Sigmoid colon (tissue), 4 donors: ENCODE results near the gene POFUT1.

Experiments
- POLR2A ChIP-seq, 2 donors: fragments of 450-650 bp; IDR thresholded peaks; one replicate each; pipeline ENCODE4 v1.6.1; 2016; ENCODE audit warnings: antibody characterized with exemption in 2 of 2, mild to moderate bottlenecking in 2 of 2, moderate library complexity in 2 of 2
- POLR2AphosphoS5 ChIP-seq, 4 donors: sonication (generic); formaldehyde crosslinking; IDR thresholded peaks; one replicate each; pipeline ENCODE4 v1.6.1; 2017; ENCODE audit warnings: antibody characterized with exemption in 4 of 4
- TF ChIP-seq, protein P1 (sequence below), 4 experiments: fragments of 450-650 bp in 3 of 4; fragments of 200-600 bp in 1 of 4; IDR thresholded peaks; one replicate each; pipeline ENCODE4 v1.5.1; 2016 to 2019; ENCODE audit warnings: antibody characterized with exemption in 4 of 4, mild to moderate bottlenecking in 3 of 4, moderate library complexity in 2 of 4

DNA sequence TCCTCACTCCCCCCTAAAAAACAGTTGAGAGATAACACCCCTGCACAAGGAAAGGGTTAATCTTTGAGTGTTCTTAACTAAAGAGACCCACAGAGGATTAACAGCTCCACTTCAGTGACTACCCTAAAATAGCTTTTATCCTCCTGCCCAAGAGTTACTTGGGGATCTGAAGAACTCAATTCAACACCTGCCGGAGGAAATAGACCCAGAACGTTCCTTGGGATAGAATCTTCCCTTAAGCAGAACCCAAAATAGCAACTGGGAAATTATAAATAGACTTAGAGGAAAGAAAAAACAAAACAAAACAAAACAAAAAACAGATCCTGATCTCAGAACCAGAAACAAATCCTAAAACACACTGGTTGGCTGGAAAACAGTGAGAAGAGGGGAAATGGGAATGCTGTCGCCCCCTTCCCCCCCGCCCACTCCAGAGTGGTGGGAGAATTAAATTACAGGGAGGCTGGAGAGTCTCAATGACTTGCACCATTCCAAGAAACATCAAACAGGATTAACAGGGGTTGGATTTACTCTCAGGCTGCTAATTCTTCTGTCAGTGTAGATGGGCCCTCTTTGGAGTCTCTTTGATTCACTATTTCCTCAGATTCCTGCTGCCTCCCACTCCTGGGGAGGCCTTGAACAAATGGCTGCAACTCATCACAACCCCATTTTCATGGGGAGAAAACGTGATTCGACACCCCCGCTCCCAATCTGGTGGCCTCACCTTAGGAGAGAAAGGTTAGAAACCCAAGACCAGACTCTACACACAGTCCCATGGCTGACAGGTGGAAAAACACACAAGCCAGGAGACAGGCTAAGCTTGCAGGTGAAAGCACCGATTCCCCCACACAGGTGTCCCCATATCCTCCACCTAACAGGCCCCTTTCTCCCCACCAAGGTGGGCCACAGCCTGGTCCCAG lies 1.6 kb upstream of the POFUT1 start:
- TF ChIP-seq, protein P1, sequence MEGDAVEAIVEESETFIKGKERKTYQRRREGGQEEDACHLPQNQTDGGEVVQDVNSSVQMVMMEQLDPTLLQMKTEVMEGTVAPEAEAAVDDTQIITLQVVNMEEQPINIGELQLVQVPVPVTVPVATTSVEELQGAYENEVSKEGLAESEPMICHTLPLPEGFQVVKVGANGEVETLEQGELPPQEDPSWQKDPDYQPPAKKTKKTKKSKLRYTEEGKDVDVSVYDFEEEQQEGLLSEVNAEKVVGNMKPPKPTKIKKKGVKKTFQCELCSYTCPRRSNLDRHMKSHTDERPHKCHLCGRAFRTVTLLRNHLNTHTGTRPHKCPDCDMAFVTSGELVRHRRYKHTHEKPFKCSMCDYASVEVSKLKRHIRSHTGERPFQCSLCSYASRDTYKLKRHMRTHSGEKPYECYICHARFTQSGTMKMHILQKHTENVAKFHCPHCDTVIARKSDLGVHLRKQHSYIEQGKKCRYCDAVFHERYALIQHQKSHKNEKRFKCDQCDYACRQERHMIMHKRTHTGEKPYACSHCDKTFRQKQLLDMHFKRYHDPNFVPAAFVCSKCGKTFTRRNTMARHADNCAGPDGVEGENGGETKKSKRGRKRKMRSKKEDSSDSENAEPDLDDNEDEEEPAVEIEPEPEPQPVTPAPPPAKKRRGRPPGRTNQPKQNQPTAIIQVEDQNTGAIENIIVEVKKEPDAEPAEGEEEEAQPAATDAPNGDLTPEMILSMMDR (IDR thresholded peaks at IDR 0.05), result no peak
- TF ChIP-seq POLR2AphosphoS5 (IDR thresholded peaks at IDR 0.05) (no peak), POLR2A (IDR thresholded peaks at IDR 0.05) (no peak)
